Measurements from ENCODE around the gene FOS. TPM values are rescaled to one million over a fixed set of nuclear protein-coding genes. Genes with fewer than 3 reads are reported as not detected.

FOS gene
- total and polyA plus RNA-seq, 2 of the 4 experiments (the other 2 are of a cell fraction), result 53.6 to 171 TPM

- dilution Hi-C loops (cut with HindIII; ENCODE audit: low sequenced_read_pairs, unreplicated experiment), result loop anchor here (25.0 kb wide), 1 partner anchor 185 kb away; the partner anchor contains the start of gene NEK9
- Histone ChIP-seq H2AK9ac (replicated peaks; ENCODE audit: low read depth, low read length, poor library complexity) (no peak overlapping the region), H2BK120ac (ENCODE audit: low read depth, low read length) (no peak overlapping the region), H3K79me1 (ENCODE audit: low read depth in 1 of 2, low read length in 2 of 2) (no peaks in the 10 kb centered on the region), H3K4ac (ENCODE audit: low read depth, low read length) (no peak overlapping the region), H2BK5ac (ENCODE audit: low read depth, low read length, poor library complexity, severe bottlenecking) (no peak overlapping the region), H3K14ac (replicated peaks; ENCODE audit: low read depth, low read length) (no peak overlapping the region), H3K18ac (ENCODE audit: low read depth, low read length) (no peak overlapping the region), H3K9me3 (ENCODE audit: control insufficient read depth, insufficient read depth, low read length) (peaks cover 4% of the 10 kb centered on the region), H3K4me1 (ENCODE audit: control insufficient read depth, insufficient read depth, low read length) (no peaks in the 10 kb centered on the region), H3K27me3 (ENCODE audit: control insufficient read depth, insufficient read depth, low read length) (peaks cover 44% of the 10 kb centered on the region), H2AFZ (replicated peaks; ENCODE audit: low read length, poor library complexity) (no peak overlapping the region), H4K8ac (ENCODE audit: low read depth in 2 of 2, low read length in 2 of 2) (no peak overlapping the region), H3K4me2 (ENCODE audit: low read depth, low read length) (no peak overlapping the region), H3K9ac (ENCODE audit: low read depth, low read length) (no peak overlapping the region), H3K36me3 (ENCODE audit: control insufficient read depth, insufficient read depth, low read length) (no peaks in the 10 kb centered on the region), H3K9me1 (ENCODE audit: insufficient read depth, low read length) (no peaks in the 10 kb centered on the region), H2BK20ac (ENCODE audit: low read depth, low read length) (no peak overlapping the region), H3K27ac (ENCODE audit: insufficient read depth, low read length) (no peak overlapping the region), H4K20me1 (ENCODE audit: insufficient read depth, low read length) (no peaks in the 10 kb centered on the region; the same call in 1 of the 2 replicates), H3K4me3 (ENCODE audit: insufficient read depth, low read depth, low read length) (no peak overlapping the region), H4K5ac (ENCODE audit: low read depth, low read length) (no peak overlapping the region), H2AK5ac (ENCODE audit: low read depth, low read length) (no peak overlapping the region), H3K56ac (ENCODE audit: extremely low read depth, insufficient read depth, low read length) (no peak overlapping the region), H2BK15ac (ENCODE audit: low read depth, low read length) (no peak overlapping the region), H4K91ac (ENCODE audit: insufficient read depth, low read depth, low read length) (no peak overlapping the region), H3K23ac (ENCODE audit: low read depth, low read length) (no peak overlapping the region)
- DNase-seq (no peak), ATAC-seq (ENCODE audit: low read depth) (no peak)
- no TSS peak for BruUV-seq (replicated peaks)
- in situ Hi-C loops (cut with MboI; ENCODE audit: low sequenced_read_pairs), result no loop called here
- POLR2A ChIA-PET (ENCODE audit: unreplicated experiment), result no interaction called here
- TF ChIP-seq BHLHE40 (IDR thresholded peaks at IDR 0.05; ENCODE audit: low read depth, low read length) (no peak), POLR2A (IDR thresholded peaks at IDR 0.05; ENCODE audit: low read depth, low read length) (no peak), CHD1 (IDR thresholded peaks at IDR 0.05; ENCODE audit: low read depth, low read length) (no peak), SMC3 (IDR thresholded peaks at IDR 0.05; ENCODE audit: low read depth, low read length) (no peak), MXI1 (IDR thresholded peaks at IDR 0.05; ENCODE audit: borderline replicate concordance, low read depth, low read length) (no peak), USF2 (IDR thresholded peaks at IDR 0.05; ENCODE audit: low read depth, low read length) (no peak), RAD21 (IDR thresholded peaks at IDR 0.05; ENCODE audit: low read length) (no peak), NFE2L2 (IDR thresholded peaks at IDR 0.05; ENCODE audit: low read depth, low read length) (no peak), MAFK (IDR thresholded peaks at IDR 0.05; ENCODE audit: low read depth, low read length) (no peak), CEBPB (IDR thresholded peaks at IDR 0.05; ENCODE audit: low read depth, low read length) (no peak), FOS (IDR thresholded peaks at IDR 0.05; ENCODE audit: low read depth, low read length) (no peak), CTCF (conservative IDR thresholded peaks at IDR 0.05; ENCODE audit: low read depth, low read length) (no peak), MAZ (IDR thresholded peaks at IDR 0.05; ENCODE audit: borderline replicate concordance, low read depth, low read length) (no peak), ELK1 (IDR thresholded peaks at IDR 0.05; ENCODE audit: borderline replicate concordance, low read depth, low read length) (no peak), RCOR1 (IDR thresholded peaks at IDR 0.05; ENCODE audit: insufficient replicate concordance, low read length) (no peak), RFX5 (IDR thresholded peaks at IDR 0.05; ENCODE audit: low read depth, low read length) (no peak)
- no CpG with 5 or more reads among the region's 1 CpG for WGBS, 2 experiments (ENCODE audit: extremely low coverage in 2 of 2, insufficient read length in 1 of 2)
- CTCF ChIA-PET, result no interaction called here
- intact Hi-C loops (cut with micrococcal nuclease), result no loop called here
Measured at GRCh38 chr14:75322746-75323145, 44.1 kb downstream of the FOS start.

All from IMR-90 (cell line).